Renal cortical epithelial cell (primary cell): Measurements from ENCODE around the gene ADK. TPM values are rescaled to one million over a fixed set of nuclear protein-coding genes. Genes with fewer than 3 reads are reported as not detected.
"Not testable (repeated sequence)": the region's sequence is repeated elsewhere in the genome, so short reads cannot be mapped to it uniquely, and the experiment has no call there.

Experiments
- DNase-seq: peaks from one replicate; pipeline ENCODE4 v3.0.0-alpha.2; 2011; ENCODE audit warnings: low read depth
- total RNA-seq: library from RNA; depleted of rRNA; stranded (reverse); fragments of >200 nt; gene quantifications from 2 replicates; pipeline ENCODE4 v1.2.3, GENCODE V29; 2014

The ADK gene
- total RNA-seq, 1 donor from 2014 or later = 74.9 TPM

- DNase-seq = peak; percentile 78
Measured at GRCh38 chr10:74145133-74145532, 5.9 kb upstream of the ADK start.

- not testable (repeated sequence) for DNase-seq
Measured at GRCh38 chr10:74146980-74147379, 4.0 kb upstream of the ADK start.

- no peak for DNase-seq
Measured at GRCh38 chr10:74150204-74150989, 624 bp upstream of the ADK start, which contains the start of gene AP3M1. Gene AP3M1 (minus strand): TSS chr10:74150828. CDS start chr10:74138379, 12,449 bp downstream.

- DNase-seq = no peak
Measured at GRCh38 chr10:74151879-74152722, 1.1 kb downstream of the ADK start.

GRCh38 chr10:74153123-74153522 lies 2.1 kb downstream of the ADK start:
- peak; percentile 57 for DNase-seq

- DNase-seq = no peak
Measured at GRCh38 chr10:74153676-74154075, 2.7 kb downstream of the ADK start.

- DNase-seq = no peak
Measured at GRCh38 chr10:74156919-74157289, 5.9 kb downstream of the ADK start.

GRCh38 chr10:74160013-74160412 lies 9.0 kb downstream of the ADK start:
- DNase-seq = no peak

GRCh38 chr10:74163319-74164068 lies 12.5 kb downstream of the ADK start:
- no peak for DNase-seq

- DNase-seq = no peak
Measured at GRCh38 chr10:74164716-74165529, 13.9 kb downstream of the ADK start.

- DNase-seq = no peak
Measured at GRCh38 chr10:74165530-74165901, 14.5 kb downstream of the ADK start.

GRCh38 chr10:74167443-74167842 lies 16.4 kb downstream of the ADK start:
- DNase-seq = no peak

- no peak for DNase-seq
Measured at GRCh38 chr10:74171625-74172024, 20.6 kb downstream of the ADK start.

- DNase-seq = peak; percentile 51
Measured at GRCh38 chr10:74174521-74174920, 23.5 kb downstream of the ADK start.

GRCh38 chr10:74175510-74176379 lies 24.7 kb downstream of the ADK start:
- no peak for DNase-seq

GRCh38 chr10:74176380-74177139 lies 25.5 kb downstream of the ADK start:
- DNase-seq = peak; percentile 83

- peak; percentile 36 for DNase-seq
Measured at GRCh38 chr10:74177140-74177677, 26.2 kb downstream of the ADK start.

GRCh38 chr10:74178042-74178791 lies 27.2 kb downstream of the ADK start:
- no peak for DNase-seq
